ENCODE data around the gene VAV2.

DNA sequence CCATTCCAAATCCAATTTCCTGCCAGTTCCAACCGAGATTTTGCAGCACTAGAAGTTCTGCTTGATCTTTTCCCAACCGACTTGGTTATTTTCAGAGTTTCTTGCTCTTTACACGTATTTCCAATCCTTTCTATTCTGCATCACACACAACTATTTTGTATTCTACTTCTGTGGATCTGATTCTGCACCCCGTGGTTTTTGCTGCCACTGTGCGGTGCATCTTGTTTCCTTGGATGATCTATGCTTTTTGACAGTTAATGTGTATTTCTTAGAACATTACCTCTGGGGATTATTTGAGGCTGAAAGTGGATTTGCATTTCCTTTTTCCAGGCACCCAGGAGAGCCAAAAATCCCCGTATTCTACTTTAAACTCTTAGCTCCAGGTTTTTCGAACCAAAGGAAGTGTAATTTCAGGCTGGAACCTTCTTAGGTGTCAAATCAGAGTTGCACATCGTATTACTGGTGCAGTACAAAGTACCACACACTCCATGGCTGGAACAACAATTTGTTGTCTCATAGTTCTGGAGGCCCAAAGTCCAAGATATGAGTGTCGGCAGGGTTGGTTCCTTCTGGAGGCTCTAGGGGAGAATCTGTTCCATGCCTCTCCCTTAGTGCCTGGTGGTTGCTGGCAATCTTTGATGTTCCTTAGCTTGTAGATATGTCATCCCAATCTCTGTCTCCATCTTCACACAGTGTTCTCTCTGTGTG lies 239.2 kb downstream of the VAV2 start:
- TF ChIP-seq, protein P1, sequence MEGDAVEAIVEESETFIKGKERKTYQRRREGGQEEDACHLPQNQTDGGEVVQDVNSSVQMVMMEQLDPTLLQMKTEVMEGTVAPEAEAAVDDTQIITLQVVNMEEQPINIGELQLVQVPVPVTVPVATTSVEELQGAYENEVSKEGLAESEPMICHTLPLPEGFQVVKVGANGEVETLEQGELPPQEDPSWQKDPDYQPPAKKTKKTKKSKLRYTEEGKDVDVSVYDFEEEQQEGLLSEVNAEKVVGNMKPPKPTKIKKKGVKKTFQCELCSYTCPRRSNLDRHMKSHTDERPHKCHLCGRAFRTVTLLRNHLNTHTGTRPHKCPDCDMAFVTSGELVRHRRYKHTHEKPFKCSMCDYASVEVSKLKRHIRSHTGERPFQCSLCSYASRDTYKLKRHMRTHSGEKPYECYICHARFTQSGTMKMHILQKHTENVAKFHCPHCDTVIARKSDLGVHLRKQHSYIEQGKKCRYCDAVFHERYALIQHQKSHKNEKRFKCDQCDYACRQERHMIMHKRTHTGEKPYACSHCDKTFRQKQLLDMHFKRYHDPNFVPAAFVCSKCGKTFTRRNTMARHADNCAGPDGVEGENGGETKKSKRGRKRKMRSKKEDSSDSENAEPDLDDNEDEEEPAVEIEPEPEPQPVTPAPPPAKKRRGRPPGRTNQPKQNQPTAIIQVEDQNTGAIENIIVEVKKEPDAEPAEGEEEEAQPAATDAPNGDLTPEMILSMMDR (IDR thresholded peaks at IDR 0.05; ENCODE audit: insufficient read depth, low read length, poor library complexity, severe bottlenecking), result no peak
- no peak for TF ChIP-seq EZH2phosphoT487 (conservative IDR thresholded peaks at IDR 0.05; ENCODE audit: low read length)
